ENCODE results near the gene KIF3A. TPM values are rescaled to one million over a fixed set of nuclear protein-coding genes. Genes with fewer than 3 reads are reported as not detected.

The KIF3A gene
- total RNA-seq, 1 experiment from 2014 or later, result 13.2 TPM

DNA sequence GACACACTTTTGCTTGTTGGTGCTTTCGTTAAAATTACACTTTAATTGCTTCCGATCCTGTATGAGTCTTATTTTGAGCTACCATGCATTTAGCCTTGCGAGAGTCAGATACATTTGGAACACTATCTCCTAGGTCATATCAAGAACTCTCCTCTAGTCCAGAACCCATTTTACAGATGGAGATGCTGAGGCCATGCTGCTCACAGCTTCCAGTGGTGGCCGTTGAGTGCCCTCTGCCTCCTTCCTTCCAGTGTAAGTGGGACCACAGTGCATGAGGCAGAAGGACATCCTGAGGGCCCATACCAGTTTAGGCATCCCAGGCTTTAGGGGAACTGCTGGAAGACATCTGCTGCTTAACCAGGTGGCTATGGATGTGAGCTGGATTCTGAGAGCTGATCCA is 16.8 kb upstream of the KIF3A start:
- Histone ChIP-seq H3K79me2 (ENCODE audit: insufficient read depth, low read length) (no peaks in the 10 kb centered on the region), H4K20me1 (ENCODE audit: control insufficient read depth, insufficient read depth, insufficient read length) (no peaks in the 10 kb centered on the region), H3K23me2 (ENCODE audit: insufficient read length, low read depth, low read length, poor library complexity, severe bottlenecking) (no peaks in the 10 kb centered on the region), H2BK5ac (ENCODE audit: insufficient read length, low read length) (no peak overlapping the region), H3K14ac (ENCODE audit: insufficient read depth, low read length) (no peak overlapping the region), H3K4me1 (ENCODE audit: insufficient read depth, low read length) (no peaks in the 10 kb centered on the region), H2BK20ac (ENCODE audit: low read depth, low read length, poor library complexity, severe bottlenecking) (no peak overlapping the region), H3K18ac (ENCODE audit: insufficient read length, low read depth, low read length) (no peak overlapping the region), H2BK12ac (ENCODE audit: insufficient read length, low read depth, low read length) (no peak overlapping the region), H3K79me1 (ENCODE audit: insufficient read depth, low read depth, low read length, poor library complexity, severe bottlenecking) (no peaks in the 10 kb centered on the region), H3K9me3 (ENCODE audit: control insufficient read depth, low read depth, low read length) (no peaks in the 10 kb centered on the region), H2BK15ac (ENCODE audit: low read depth, low read length) (no peak overlapping the region), H4K91ac (ENCODE audit: insufficient read length, low read depth, low read length) (no peak overlapping the region), H2BK120ac (ENCODE audit: low read depth, low read length, poor library complexity, severe bottlenecking) (no peak overlapping the region), H3K27me3 (ENCODE audit: insufficient read depth, low read length) (no peaks in the 10 kb centered on the region), H3K9ac (ENCODE audit: extremely low read depth, insufficient read length, low read length) (no peak overlapping the region), H3K56ac (ENCODE audit: insufficient read length, low read depth, low read length) (no peak overlapping the region), H4K5ac (ENCODE audit: insufficient read length, low read depth, low read length) (no peak overlapping the region), H3K27ac (ENCODE audit: insufficient read length, low read depth, low read length) (no peak overlapping the region), H3K4me2 (ENCODE audit: insufficient read depth, insufficient read length, low read length) (no peak overlapping the region), H2AK5ac (ENCODE audit: insufficient read length, low read length) (no peak overlapping the region), H3K23ac (ENCODE audit: insufficient read length, low read depth, low read length) (no peak overlapping the region), H3T11ph (ENCODE audit: low read length) (no peak overlapping the region), H2AFZ (ENCODE audit: low read length) (no peak overlapping the region), H3K4ac (ENCODE audit: low read depth, low read length) (no peak overlapping the region), H4K8ac (replicated peaks; ENCODE audit: insufficient read length, low read depth, low read length) (no peak overlapping the region)
- TF ChIP-seq, protein P1, sequence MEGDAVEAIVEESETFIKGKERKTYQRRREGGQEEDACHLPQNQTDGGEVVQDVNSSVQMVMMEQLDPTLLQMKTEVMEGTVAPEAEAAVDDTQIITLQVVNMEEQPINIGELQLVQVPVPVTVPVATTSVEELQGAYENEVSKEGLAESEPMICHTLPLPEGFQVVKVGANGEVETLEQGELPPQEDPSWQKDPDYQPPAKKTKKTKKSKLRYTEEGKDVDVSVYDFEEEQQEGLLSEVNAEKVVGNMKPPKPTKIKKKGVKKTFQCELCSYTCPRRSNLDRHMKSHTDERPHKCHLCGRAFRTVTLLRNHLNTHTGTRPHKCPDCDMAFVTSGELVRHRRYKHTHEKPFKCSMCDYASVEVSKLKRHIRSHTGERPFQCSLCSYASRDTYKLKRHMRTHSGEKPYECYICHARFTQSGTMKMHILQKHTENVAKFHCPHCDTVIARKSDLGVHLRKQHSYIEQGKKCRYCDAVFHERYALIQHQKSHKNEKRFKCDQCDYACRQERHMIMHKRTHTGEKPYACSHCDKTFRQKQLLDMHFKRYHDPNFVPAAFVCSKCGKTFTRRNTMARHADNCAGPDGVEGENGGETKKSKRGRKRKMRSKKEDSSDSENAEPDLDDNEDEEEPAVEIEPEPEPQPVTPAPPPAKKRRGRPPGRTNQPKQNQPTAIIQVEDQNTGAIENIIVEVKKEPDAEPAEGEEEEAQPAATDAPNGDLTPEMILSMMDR (conservative IDR thresholded peaks at IDR 0.05), result no peak
- Mint-ChIP-seq H3K9me3 (no peaks in the 10 kb centered on the region), H3K4me3 (no peak overlapping the region), H3K4me1 (peaks cover 21 to 29% of the 10 kb centered on the region in 2 experiments), H3K27me3 (ENCODE audit: low read depth) (peaks cover 27% of the 10 kb centered on the region), H3K36me3 (ENCODE audit: insufficient read depth in 1 of 3, low read depth in 3 of 3) (peaks cover 0 to 6% (median 0%) of the 10 kb centered on the region in 3 experiments; a peak in 2 of 7 replicates), H3K27ac (no peak overlapping the region)
- WGBS (ENCODE audit: extremely low coverage, insufficient read length, low lambda C conversion rate), result no CpG with 5 or more reads among the region's 4 CpGs
- DNase-seq, result no peak
